ENCODE measurements around the gene GDI1.

DNA sequence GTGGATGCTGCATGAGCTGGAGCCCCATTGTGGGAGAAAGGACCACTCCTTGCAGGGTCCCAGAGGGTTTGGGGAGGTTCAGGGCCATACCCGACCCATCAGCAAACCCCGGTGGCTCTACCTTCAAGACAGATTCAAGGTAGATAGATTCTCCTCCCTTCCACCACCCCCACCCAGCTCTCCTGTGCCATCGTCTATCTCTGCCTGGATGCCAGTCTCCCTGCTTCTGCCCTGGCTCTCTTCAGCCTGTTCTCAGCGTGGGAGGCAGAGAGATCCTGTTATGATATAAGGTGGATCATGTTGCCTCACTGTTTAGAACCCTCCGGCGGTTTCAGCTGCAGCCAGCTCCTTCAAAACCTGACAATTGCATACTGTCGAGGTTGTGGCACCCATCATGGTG, 36.7 kb downstream of the GDI1 start:
- TF ChIP-seq SUZ12 (IDR thresholded peaks at IDR 0.05; ENCODE audit: extremely low read depth, insufficient read depth, insufficient read length) (no peak), ZNF274 (IDR thresholded peaks at IDR 0.05; ENCODE audit: low read depth, low read length) (no peak), YY1 (IDR thresholded peaks at IDR 0.05; ENCODE audit: insufficient read depth, insufficient read length) (no peak)
